ENCODE data around the gene STRN4. TPM values are rescaled to one million over a fixed set of nuclear protein-coding genes. Genes with fewer than 3 reads are reported as not detected.
A peak's percentile ranks its signal among the peaks of the same experiment; 100 is the strongest.

Gene STRN4
- total RNA-seq, 1 experiment from 2014 or later = 162 TPM

DNA sequence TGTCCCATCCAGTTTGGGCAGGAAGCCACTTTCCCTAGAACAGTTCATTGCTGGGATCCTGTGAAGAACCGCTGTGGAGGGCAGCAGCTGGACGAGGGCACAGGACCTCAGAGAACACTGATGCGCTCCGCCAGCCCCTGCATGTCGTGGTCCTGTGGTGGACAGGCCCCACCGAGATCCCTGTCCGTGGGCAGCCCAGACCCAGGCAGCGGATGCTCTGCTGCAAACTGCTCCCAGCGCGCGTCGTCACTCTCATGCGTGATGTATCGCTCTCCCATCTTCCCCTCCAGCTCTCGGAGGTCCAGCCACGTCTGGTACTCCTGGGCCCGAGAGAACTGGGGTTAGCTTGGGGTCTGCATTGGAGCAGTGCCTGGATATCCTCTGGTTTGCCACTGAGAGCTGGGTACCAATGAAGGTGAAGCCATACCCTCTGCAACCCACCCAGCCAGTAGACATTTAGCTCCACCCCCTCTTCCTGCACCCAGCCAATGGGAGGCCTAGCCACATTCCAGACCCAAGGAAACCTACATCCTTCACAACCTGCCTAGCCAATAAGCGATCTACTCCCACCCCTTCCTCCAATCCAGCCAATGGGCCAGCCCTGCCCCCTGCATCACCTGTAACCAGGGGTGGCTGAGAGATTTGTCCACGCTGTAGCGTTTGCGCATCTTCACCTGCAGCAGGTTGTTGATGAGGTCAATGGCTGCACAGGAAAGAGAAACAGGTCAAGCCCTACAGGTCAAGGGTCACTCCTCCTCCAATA, 71.7 kb downstream of the STRN4 start:
- Mint-ChIP-seq H3K27me3 (ENCODE audit: insufficient read depth, unreplicated experiment) (no peaks in the 10 kb centered on the region), H3K4me1 (ENCODE audit: low read depth, unreplicated experiment) (no peaks in the 10 kb centered on the region), H3K36me3 (ENCODE audit: insufficient read depth, unreplicated experiment) (peaks cover 26% of the 10 kb centered on the region), H3K9me3 (ENCODE audit: unreplicated experiment) (no peaks in the 10 kb centered on the region), H3K4me3 (ENCODE audit: unreplicated experiment) (no peak overlapping the region), H3K27ac (ENCODE audit: unreplicated experiment) (no peak overlapping the region)
- intact Hi-C loops (cut with micrococcal nuclease; ENCODE audit: unreplicated experiment) = no loop called here
- peak; percentile 77 to 82 for DNase-seq
- no peaks in the 10 kb centered on the region for H3K9me3 ChIP-seq
- H3K36me3 ChIP-seq (ENCODE audit: control insufficient read depth, insufficient read depth, low read length) = no peaks in the 10 kb centered on the region; the same call in 1 of the 2 replicates
- no TSS peak for BruUV-seq (replicated peaks)
- TF ChIP-seq, protein P1, sequence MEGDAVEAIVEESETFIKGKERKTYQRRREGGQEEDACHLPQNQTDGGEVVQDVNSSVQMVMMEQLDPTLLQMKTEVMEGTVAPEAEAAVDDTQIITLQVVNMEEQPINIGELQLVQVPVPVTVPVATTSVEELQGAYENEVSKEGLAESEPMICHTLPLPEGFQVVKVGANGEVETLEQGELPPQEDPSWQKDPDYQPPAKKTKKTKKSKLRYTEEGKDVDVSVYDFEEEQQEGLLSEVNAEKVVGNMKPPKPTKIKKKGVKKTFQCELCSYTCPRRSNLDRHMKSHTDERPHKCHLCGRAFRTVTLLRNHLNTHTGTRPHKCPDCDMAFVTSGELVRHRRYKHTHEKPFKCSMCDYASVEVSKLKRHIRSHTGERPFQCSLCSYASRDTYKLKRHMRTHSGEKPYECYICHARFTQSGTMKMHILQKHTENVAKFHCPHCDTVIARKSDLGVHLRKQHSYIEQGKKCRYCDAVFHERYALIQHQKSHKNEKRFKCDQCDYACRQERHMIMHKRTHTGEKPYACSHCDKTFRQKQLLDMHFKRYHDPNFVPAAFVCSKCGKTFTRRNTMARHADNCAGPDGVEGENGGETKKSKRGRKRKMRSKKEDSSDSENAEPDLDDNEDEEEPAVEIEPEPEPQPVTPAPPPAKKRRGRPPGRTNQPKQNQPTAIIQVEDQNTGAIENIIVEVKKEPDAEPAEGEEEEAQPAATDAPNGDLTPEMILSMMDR (IDR thresholded peaks at IDR 0.05; ENCODE audit: insufficient read depth in 1 of 2, low read depth in 1 of 2, low read length in 1 of 2, severe bottlenecking in 1 of 2, unreplicated experiment in 1 of 2) = no peak
- POLR2A ChIA-PET = interaction anchor here (1.0 kb wide), 1 partner anchor 58 kb away, joined by 3 read pairs; no protein-coding TSS in a partner anchor
- CTCF ChIA-PET = interaction anchor here (0.6 to 0.8 kb wide), 2 partner anchors 13 to 27 kb away, joined by 3 to 4 read pairs; partner anchors contain the start of gene DACT3
- H3K4me1 ChIP-seq = no peaks in the 10 kb centered on the region
- H3K4me3 ChIP-seq (ENCODE audit: low read depth, low read length) = no peak overlapping the region
- no peaks in the 10 kb centered on the region for H3K27me3 ChIP-seq (replicated peaks; ENCODE audit: control insufficient read depth, insufficient read depth, low read length)

DNA sequence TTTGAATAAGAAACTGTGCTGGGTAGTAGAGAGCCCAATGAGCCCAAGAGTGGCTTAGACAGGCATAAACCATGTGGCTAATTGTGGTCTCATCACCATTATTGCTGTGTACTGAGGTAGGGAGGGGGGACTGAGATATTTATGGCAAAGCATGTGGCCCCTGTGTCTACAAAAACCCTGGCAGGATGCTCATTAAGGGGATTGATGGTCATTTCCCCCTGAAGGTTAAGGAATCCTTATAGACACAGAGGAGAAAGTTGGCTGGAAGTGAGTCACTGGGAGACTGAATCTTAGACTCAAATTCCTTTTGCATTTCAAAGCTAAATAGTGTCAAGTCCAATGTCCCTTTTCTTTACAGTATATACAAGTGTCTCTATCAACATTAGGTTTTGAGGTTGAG, 75.4 kb downstream of the STRN4 start:
- no peaks in the 10 kb centered on the region for H3K9me3 ChIP-seq
- no peaks in the 10 kb centered on the region for H3K4me1 Mint-ChIP-seq (ENCODE audit: low read depth, unreplicated experiment)
- H3K9me3 Mint-ChIP-seq (ENCODE audit: unreplicated experiment) = no peaks in the 10 kb centered on the region
- H3K36me3 Mint-ChIP-seq (ENCODE audit: insufficient read depth, unreplicated experiment) = peaks cover 6% of the 10 kb centered on the region
- no peak overlapping the region for H3K4me3 Mint-ChIP-seq (ENCODE audit: unreplicated experiment)
- H3K27ac Mint-ChIP-seq (ENCODE audit: unreplicated experiment) = no peak overlapping the region
- TF ChIP-seq, protein P1 (IDR thresholded peaks at IDR 0.05; ENCODE audit: insufficient read depth in 1 of 2, low read depth in 1 of 2, low read length in 1 of 2, severe bottlenecking in 1 of 2, unreplicated experiment in 1 of 2) = no peak
- POLR2A ChIA-PET = no interaction called here
- no peak overlapping the region for H3K4me3 ChIP-seq (ENCODE audit: low read depth, low read length)
- H3K36me3 ChIP-seq (ENCODE audit: control insufficient read depth, insufficient read depth, low read length) = no peaks in the 10 kb centered on the region
- CTCF ChIA-PET = interaction anchor here (0.8 kb wide), 1 partner anchor 52 kb away, joined by 4 read pairs; no protein-coding TSS in a partner anchor
- BruUV-seq (replicated peaks) = no TSS peak
- no peaks in the 10 kb centered on the region for H3K27me3 Mint-ChIP-seq (ENCODE audit: insufficient read depth, unreplicated experiment)
- no peaks in the 10 kb centered on the region for H3K27me3 ChIP-seq (replicated peaks; ENCODE audit: control insufficient read depth, insufficient read depth, low read length)
- intact Hi-C loops (cut with micrococcal nuclease; ENCODE audit: unreplicated experiment) = no loop called here
- no peaks in the 10 kb centered on the region for H3K4me1 ChIP-seq
- no peak for DNase-seq

Small RNA genes lying within 50 kb of the gene (microRNA-seq; reads per million reads assigned to microRNA genes)
- gene MIR320E = 4.1 reads per million, percentile 27 among the genes with 10 or more reads in this experiment

Other genes starting within 250 kb of the STRN4 start
- 465 and 484 TPM in 2 replicates for gene CALM3, start 145.1 kb downstream of the STRN4 start, total RNA-seq (2022)
- not detected in 2 replicates for gene PTGIR, start 121.4 kb downstream of the STRN4 start, total RNA-seq (2022)
- gene GNG8, start 110.2 kb downstream of the STRN4 start, total RNA-seq (2022) = not detected in 2 replicates
- gene DACT3, start 85.3 kb downstream of the STRN4 start, total RNA-seq (2022) = 0.39 and 0.75 TPM in 2 replicates
- gene PRKD2, start 29.3 kb downstream of the STRN4 start, total RNA-seq (2022) = 45.4 and 48.4 TPM in 2 replicates
- 30.6 and 33.1 TPM in 2 replicates for gene FKRP, start 393 bp downstream of the STRN4 start, total RNA-seq (2022)
- 497 and 512 TPM in 2 replicates for gene SLC1A5, start 42.1 kb upstream of the STRN4 start, total RNA-seq (2022)
- gene AP2S1, start 104.4 kb upstream of the STRN4 start, total RNA-seq (2022) = 211 and 234 TPM in 2 replicates
- 81.7 and 85.9 TPM in 2 replicates for gene ARHGAP35, start 114.5 kb upstream of the STRN4 start, total RNA-seq (2022)

Data from Caco-2 (cell line).